RPMI7951 (cell line): ENCODE data around the gene RFPL3. TPM values are rescaled to one million over a fixed set of nuclear protein-coding genes. Genes with fewer than 3 reads are reported as not detected.
"Not testable (repeated sequence)": the region's sequence is repeated elsewhere in the genome, so short reads cannot be mapped to it uniquely, and the experiment has no call there.

Experiments
- DNase-seq: peaks from one replicate; pipeline ENCODE4 v3.0.0-alpha.2; 2012; ENCODE audit warnings: low read depth
- total RNA-seq: library from RNA; depleted of rRNA; stranded (reverse); fragments of >200 nt; shearing (Covaris generic); gene quantifications from 2 replicates; pipeline ENCODE4 v1.2.3, GENCODE V29; 2014

Gene RFPL3
- total RNA-seq, 1 experiment from 2014 or later: not detected

- DNase-seq: no peak
Measured at GRCh38 chr22:32353840-32354239, 3.8 kb upstream of the RFPL3 start.

- peak; percentile 30 for DNase-seq
Measured at GRCh38 chr22:32354360-32355351, 3.0 kb upstream of the RFPL3 start.

- DNase-seq: no peak
Measured at GRCh38 chr22:32355760-32356159, 1.9 kb upstream of the RFPL3 start.

GRCh38 chr22:32360096-32360495 is 2.4 kb downstream of the RFPL3 start:
- not testable (repeated sequence) for DNase-seq

GRCh38 chr22:32361257-32361656 is 3.6 kb downstream of the RFPL3 start:
- DNase-seq: no peak

- DNase-seq: no peak
Measured at GRCh38 chr22:32364210-32364609, 6.5 kb downstream of the RFPL3 start.

GRCh38 chr22:32375678-32376450 is 18.2 kb downstream of the RFPL3 start:
- DNase-seq: no peak

- no peak for DNase-seq
Measured at GRCh38 chr22:32376681-32377080, 19.0 kb downstream of the RFPL3 start.

GRCh38 chr22:32378707-32379272 is 21.1 kb downstream of the RFPL3 start:
- peak; percentile 51 for DNase-seq

GRCh38 chr22:32380991-32381390 is 23.3 kb downstream of the RFPL3 start:
- no peak for DNase-seq

- no peak for DNase-seq
Measured at GRCh38 chr22:32385681-32386080, 28.0 kb downstream of the RFPL3 start.

- DNase-seq: peak; percentile 6
Measured at GRCh38 chr22:32389685-32390084, 32.0 kb downstream of the RFPL3 start.

- no peak for DNase-seq
Measured at GRCh38 chr22:32395107-32395506, 37.4 kb downstream of the RFPL3 start.

GRCh38 chr22:32396255-32396654 is 38.6 kb downstream of the RFPL3 start:
- no peak for DNase-seq

- DNase-seq: no peak
Measured at GRCh38 chr22:32396746-32397145, 39.1 kb downstream of the RFPL3 start.

GRCh38 chr22:32401486-32401885 is 43.8 kb downstream of the RFPL3 start:
- DNase-seq: no peak

GRCh38 chr22:32404021-32404420 is 46.4 kb downstream of the RFPL3 start:
- DNase-seq: no peak

GRCh38 chr22:32407312-32407711 is 49.6 kb downstream of the RFPL3 start:
- no peak for DNase-seq

GRCh38 chr22:32407936-32408335 is 50.3 kb downstream of the RFPL3 start:
- no peak for DNase-seq

GRCh38 chr22:32409977-32410376 is 52.3 kb downstream of the RFPL3 start:
- DNase-seq: no peak

GRCh38 chr22:32410459-32410858 is 52.8 kb downstream of the RFPL3 start:
- DNase-seq: no peak
